Measurements from ENCODE around the gene FTL. TPM values are rescaled to one million over a fixed set of nuclear protein-coding genes. Genes with fewer than 3 reads are reported as not detected.
"Not testable (repeated sequence)": the region's sequence is repeated elsewhere in the genome, so short reads cannot be mapped to it uniquely, and the experiment has no call there.

The FTL gene
- 845 TPM for polyA plus RNA-seq (2012; ENCODE audit: insufficient read depth, insufficient read length, low read depth)

DNA sequence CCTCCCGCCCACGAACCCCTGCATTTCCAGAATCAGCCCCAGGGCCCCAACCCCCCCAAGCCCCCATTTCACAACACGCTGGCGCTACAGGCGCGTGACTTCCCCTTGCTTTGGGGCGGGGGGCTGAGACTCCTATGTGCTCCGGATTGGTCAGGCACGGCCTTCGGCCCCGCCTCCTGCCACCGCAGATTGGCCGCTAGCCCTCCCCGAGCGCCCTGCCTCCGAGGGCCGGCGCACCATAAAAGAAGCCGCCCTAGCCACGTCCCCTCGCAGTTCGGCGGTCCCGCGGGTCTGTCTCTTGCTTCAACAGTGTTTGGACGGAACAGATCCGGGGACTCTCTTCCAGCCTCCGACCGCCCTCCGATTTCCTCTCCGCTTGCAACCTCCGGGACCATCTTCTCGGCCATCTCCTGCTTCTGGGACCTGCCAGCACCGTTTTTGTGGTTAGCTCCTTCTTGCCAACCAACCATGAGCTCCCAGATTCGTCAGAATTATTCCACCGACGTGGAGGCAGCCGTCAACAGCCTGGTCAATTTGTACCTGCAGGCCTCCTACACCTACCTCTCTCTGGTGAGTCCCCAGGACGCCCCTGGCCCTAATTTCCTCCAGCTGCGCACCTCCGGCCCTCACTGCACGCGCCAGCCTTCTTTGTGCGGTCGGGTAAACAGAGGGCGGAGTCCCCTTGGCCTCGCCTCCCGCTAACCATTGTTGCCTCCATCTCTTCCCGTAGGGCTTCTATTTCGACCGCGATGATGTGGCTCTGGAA lies at the start of gene FTL:
FTL (plus strand) TSS at position 270 of the 766 bp plus-strand sequence; CDS start at position 469, 199 bp downstream.
- peak; percentile 97 for DNase-seq
- H3K4me3 ChIP-seq (ENCODE audit: low read depth, low read length) = peak within 1 kb of the TSS; percentile 79
- H3K36me3 ChIP-seq = peaks cover 37% of the 10 kb centered on the region
- peaks cover 22% of the 10 kb centered on the region for H3K4me1 ChIP-seq
- TF ChIP-seq, protein P1, sequence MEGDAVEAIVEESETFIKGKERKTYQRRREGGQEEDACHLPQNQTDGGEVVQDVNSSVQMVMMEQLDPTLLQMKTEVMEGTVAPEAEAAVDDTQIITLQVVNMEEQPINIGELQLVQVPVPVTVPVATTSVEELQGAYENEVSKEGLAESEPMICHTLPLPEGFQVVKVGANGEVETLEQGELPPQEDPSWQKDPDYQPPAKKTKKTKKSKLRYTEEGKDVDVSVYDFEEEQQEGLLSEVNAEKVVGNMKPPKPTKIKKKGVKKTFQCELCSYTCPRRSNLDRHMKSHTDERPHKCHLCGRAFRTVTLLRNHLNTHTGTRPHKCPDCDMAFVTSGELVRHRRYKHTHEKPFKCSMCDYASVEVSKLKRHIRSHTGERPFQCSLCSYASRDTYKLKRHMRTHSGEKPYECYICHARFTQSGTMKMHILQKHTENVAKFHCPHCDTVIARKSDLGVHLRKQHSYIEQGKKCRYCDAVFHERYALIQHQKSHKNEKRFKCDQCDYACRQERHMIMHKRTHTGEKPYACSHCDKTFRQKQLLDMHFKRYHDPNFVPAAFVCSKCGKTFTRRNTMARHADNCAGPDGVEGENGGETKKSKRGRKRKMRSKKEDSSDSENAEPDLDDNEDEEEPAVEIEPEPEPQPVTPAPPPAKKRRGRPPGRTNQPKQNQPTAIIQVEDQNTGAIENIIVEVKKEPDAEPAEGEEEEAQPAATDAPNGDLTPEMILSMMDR (IDR thresholded peaks at IDR 0.05; ENCODE audit: low read depth, low read length) = no peak
- no peaks in the 10 kb centered on the region for H3K27me3 ChIP-seq
- H3K9me3 ChIP-seq = no peaks in the 10 kb centered on the region

DNA sequence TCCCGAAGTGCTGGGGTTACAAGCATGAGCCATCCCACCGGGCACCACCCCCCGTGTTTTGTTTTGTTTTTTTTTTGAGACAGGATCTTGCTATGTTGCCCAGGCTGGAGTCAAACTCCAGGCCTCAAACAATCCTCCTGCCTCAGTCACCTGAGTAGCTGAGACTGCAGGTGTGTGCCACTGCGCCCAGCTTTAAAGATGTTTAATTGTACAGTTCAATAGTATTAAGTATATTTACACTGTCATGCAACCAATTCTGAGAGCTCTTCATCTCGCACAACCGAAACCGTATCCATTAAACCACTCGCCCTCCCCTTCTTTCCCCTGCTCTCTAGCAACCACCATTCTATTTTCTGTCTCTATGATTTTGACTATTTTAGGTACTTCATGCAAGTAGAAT lies 49.4 kb upstream of the FTL start:
- H3K4me3 ChIP-seq (ENCODE audit: low read depth, low read length) = no peak overlapping the region
- no peaks in the 10 kb centered on the region for H3K4me1 ChIP-seq
- peaks cover 33% of the 10 kb centered on the region for H3K36me3 ChIP-seq
- H3K9me3 ChIP-seq = no peaks in the 10 kb centered on the region
- TF ChIP-seq, protein P1 (IDR thresholded peaks at IDR 0.05; ENCODE audit: low read depth, low read length) = no peak
- DNase-seq = no peak
- no peaks in the 10 kb centered on the region for H3K27me3 ChIP-seq

DNA sequence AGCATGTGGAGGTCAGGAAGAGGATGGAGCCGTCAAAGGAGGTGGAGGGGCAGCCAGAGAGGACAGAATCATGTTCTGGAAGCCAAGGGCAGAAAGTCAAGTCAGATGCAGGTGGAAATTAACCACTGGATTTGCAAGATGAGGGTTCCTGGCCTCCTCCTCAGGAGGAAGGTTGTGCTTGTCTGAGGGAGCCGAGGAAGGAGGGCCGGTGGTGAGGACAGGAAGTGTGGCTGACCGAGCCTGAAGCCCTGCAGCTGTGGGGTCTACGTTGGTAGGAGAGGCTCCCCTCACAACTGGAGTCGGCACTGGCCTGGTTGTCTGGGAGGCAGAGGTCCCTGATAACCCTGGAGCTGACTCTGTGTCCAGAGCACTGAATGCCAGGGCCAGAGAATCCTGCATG lies 47.0 kb upstream of the FTL start:
- peaks cover 26% of the 10 kb centered on the region for H3K36me3 ChIP-seq
- H3K4me1 ChIP-seq = no peaks in the 10 kb centered on the region
- H3K4me3 ChIP-seq (ENCODE audit: low read depth, low read length) = no peak overlapping the region

DNA sequence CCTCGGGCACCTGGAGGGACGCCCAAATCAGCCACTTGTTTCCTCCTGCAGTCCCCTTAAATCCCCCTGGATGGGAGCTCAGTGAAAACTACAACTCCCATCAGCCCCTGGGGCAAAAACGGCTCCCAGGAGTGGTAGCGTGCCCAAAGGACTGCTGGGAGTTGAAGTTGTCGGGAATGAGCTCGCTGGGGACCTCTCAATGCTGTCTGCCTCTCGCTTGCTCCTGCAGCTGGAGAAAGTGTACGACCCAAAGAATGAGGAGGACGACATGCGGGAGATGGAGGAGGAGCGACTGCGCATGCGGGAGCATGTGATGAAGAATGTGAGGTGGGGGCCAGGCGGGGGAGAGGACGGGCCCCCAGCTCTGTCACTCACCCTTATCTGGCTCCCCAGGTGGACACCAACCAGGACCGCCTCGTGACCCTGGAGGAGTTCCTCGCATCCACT lies 46.3 kb upstream of the FTL start:
- Histone ChIP-seq H3K27me3 (no peaks in the 10 kb centered on the region), H3K9me3 (no peaks in the 10 kb centered on the region), H3K36me3 (peaks cover 20% of the 10 kb centered on the region), H3K4me3 (ENCODE audit: low read depth, low read length) (no peak overlapping the region), H3K4me1 (no peaks in the 10 kb centered on the region)
- TF ChIP-seq, protein P1 (IDR thresholded peaks at IDR 0.05; ENCODE audit: low read depth, low read length) = no peak
- peak; percentile 73 for DNase-seq

More for the DNA sequence above, 47.0 kb upstream of the FTL start:
- no peak for DNase-seq
- Histone ChIP-seq H3K27me3 (no peaks in the 10 kb centered on the region), H3K9me3 (no peaks in the 10 kb centered on the region)
- TF ChIP-seq, protein P1 (IDR thresholded peaks at IDR 0.05; ENCODE audit: low read depth, low read length) = no peak

DNA sequence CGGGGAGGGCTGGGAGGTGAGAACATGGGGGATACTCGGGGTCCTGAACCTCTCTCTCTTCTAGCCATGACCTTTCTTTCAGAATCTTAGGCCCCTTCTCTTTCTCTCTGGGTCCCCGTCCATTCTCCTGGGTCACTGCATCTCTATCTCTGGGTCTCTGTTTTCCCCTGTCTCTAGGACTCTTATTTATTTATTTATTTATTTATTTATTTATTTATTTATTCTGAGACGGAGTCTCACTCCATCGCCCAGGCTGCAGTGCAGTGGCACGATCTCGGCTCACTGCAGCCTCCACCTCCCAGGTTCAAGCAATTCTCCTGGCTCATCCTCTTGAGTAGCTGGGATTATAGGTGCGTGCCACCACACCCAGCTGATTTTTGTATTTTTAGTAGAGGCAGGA lies 45.8 kb upstream of the FTL start:
- DNase-seq; H3K27me3 ChIP-seq; H3K9me3 ChIP-seq; H3K4me1 ChIP-seq; H3K4me3 ChIP-seq (ENCODE audit: low read depth, low read length): not testable (repeated sequence)
- H3K36me3 ChIP-seq = peaks cover 18% of the 10 kb centered on the region

DNA sequence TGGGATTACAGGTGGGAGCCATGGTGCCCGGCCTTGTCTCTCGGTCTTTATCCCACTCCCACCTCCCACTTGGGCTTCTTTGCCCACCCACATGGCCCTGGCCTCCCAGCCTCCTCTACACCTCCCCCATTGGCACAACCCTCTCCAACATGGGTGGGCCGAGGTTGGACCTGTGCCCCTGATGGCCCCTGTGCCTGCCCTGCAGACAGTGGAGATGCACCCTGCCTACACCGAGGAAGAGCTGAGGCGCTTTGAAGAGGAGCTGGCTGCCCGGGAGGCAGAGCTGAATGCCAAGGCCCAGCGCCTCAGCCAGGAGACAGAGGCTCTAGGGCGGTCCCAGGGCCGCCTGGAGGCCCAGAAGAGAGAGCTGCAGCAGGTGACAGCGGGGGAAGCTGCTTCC lies 44.2 kb upstream of the FTL start:
- DNase-seq = no peak
- TF ChIP-seq, protein P1 (IDR thresholded peaks at IDR 0.05; ENCODE audit: low read depth, low read length) = no peak

More for the DNA sequence above, 44.2 kb upstream of the FTL start:
- H3K27me3 ChIP-seq = no peaks in the 10 kb centered on the region
- H3K4me1 ChIP-seq = no peaks in the 10 kb centered on the region
- peaks cover 14% of the 10 kb centered on the region for H3K36me3 ChIP-seq
- H3K4me3 ChIP-seq (ENCODE audit: low read depth, low read length) = no peak overlapping the region
- H3K9me3 ChIP-seq = no peaks in the 10 kb centered on the region

Data from BE2C (cell line).